Hippocampal formation (tissue), 2 donors: ENCODE measurements around the gene ASB10.

Experiments used
- DNase-seq, 2 donors: peaks; one replicate each; lab custom pipeline; 2025; lab: John Stamatoyannopoulos, UW

The ASB10 gene, protein sequence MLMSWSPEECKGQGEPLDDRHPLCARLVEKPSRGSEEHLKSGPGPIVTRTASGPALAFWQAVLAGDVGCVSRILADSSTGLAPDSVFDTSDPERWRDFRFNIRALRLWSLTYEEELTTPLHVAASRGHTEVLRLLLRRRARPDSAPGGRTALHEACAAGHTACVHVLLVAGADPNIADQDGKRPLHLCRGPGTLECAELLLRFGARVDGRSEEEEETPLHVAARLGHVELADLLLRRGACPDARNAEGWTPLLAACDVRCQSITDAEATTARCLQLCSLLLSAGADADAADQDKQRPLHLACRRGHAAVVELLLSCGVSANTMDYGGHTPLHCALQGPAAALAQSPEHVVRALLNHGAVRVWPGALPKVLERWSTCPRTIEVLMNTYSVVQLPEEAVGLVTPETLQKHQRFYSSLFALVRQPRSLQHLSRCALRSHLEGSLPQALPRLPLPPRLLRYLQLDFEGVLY

DNA sequence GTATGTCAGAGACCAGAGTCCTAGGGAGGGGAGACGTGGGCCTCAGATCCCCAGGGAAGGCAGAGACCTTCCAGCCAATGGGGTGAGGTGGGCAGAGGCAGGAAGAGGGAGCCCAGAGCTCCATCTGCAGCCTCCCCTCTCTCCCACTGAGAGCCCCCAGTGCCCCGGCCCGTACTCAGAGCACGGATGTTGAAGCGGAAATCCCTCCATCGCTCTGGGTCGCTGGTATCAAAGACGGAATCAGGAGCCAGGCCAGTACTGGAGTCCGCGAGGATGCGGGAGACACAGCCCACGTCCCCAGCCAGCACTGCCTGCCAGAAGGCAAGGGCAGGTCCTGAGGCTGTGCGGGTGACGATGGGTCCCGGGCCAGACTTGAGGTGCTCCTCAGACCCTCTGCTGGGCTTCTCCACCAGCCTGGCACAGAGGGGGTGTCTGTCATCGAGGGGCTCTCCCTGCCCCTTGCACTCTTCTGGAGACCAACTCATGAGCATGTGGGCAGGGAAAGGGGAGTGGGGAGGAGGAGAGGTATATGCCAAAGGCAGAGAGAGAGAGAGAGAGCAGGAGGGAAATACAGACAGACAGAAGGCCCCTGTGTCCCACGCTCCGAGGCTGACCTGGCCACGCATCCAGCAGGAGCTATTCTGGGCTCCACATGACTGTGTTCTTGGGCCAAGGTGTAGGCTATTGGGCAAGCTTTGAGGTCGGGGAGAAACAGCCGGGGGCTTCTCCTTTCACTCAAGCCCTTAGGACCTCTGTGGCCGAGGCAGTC, at the start of gene ASB10:
Gene ASB10, minus strand, starts transcription at position 611 of the 769 bp plus-strand sequence. Its CDS starts 120 bp downstream, at position 491.
- no peak for DNase-seq

DNA sequence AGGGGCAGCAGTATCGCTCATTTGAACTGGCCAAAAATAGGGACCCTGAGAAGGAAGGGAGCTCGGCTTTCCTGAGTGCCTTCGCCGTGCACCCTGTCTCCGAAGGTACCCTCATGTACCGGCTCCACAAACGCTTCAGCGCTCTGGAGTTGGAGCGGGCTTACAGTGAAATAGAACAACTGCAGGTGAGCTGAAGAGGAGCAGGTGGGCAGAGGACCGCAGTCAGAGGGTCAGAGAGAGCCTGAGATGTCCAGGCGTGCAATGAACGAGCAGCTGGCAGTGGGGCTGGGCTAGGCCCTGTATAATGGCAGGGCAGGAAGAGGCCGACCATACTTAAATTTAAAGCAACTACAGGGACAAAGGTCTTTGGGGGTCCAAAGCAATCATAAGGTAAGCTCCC, 49.4 kb upstream of the ASB10 start:
- DNase-seq: no peak

DNA sequence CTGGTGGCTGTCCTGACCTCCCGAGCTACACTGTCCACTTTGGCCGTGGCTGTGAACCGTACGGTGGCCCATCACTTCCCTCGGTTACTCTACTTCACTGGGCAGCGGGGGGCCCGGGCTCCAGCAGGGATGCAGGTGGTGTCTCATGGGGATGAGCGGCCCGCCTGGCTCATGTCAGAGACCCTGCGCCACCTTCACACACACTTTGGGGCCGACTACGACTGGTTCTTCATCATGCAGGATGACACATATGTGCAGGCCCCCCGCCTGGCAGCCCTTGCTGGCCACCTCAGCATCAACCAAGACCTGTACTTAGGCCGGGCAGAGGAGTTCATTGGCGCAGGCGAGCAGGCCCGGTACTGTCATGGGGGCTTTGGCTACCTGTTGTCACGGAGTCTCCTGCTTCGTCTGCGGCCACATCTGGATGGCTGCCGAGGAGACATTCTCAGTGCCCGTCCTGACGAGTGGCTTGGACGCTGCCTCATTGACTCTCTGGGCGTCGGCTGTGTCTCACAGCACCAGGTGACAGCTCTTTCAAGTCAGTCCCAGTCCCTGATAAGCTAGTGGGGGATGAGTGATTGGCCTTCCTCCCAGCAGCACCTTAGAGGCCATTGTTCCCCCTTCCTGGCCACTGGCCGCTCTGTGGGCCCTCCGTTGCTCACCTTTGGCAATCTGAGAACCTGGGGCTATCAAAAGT, 48.2 kb upstream of the ASB10 start:
- DNase-seq: no peak

DNA sequence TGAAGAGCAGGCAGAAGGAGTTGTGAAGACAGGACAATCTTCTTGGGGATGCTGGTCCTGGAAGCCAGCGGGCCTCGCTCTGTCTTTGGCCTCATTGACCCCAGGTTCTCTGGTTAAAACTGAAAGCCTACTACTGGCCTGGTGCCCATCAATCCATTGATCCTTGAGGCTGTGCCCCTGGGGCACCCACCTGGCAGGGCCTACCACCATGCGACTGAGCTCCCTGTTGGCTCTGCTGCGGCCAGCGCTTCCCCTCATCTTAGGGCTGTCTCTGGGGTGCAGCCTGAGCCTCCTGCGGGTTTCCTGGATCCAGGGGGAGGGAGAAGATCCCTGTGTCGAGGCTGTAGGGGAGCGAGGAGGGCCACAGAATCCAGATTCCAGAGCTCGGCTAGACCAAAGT, 46.8 kb upstream of the ASB10 start:
- no peak for DNase-seq

DNA sequence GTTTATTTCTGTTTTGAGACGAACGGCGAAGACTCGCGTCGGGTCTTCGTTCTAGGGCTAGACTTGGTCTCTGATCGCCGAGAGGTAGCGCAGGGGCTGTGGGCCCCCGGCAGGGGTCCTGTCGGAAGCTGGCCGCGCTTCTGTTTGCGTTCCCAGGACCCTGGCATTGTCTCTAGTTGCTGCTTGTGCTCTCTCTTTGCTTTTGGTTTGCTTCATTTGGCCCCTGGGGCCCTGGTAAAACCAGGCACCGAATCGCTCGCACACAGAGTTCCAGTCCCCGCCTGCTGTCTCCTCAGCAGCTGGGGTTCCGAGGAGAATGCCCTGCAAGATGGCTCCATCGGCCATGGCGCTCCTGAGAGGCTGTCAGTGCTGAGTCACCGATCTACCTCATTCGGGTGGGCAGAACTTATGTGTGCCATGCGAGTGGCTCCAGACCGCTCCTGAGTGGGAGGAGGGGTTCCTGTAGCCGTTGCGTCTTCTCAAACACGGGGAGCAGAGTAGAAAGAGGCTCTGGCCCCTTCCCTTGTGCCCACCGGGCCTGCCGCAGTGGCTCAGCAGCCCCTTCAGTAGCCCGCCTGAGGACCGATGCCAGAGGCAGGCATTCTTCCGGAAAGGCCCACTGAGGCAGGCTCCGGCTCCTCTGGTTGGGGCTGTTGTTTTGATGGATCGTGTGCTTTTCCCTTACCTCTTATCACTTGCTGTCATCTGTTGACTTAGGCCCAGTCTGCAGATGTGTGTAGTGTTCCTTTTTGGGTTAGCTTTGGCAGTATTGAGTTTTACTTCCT, 46.1 kb upstream of the ASB10 start:
- DNase-seq: peak in 1 of 2 donors; percentile 29

DNA sequence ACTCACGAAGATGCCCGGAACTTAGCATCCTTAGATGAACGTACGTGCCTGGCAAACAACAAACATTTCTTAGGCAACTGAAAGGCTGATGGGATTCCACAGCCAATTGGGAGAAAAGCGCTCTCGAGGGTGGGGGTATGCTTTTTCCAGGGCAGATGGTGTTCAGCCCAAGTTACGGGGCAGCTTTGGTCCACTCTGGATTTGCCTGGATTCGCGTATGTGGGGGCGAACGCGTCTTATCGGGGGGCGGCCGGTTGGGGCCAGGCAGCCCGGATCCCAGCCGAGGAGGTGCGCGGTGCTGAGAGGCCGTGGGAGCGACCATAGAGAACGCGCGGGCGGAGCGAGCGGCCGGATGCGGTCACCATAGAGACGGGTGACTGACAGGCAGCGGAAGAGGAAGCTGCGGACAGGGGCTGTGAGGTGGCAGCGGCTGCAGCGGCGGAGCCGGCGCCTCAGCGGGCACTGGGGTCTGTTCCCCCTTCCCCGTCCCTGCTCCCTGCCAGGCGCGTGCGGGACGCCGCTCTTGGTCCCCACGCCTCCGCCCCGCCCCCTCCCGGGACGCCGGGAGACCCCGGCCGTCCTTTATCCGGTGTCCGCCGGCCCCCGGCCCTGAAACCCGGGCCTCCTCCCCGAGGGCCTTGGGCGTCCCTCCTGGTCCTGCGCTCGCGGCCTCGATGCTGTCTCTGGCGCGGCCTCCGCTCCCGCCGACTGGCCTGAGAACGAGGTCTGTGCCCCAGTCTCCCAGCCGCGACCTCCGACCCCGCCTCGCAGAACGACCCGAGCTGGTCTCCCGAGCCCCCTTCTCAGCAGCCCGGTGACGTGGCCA, 45.3 kb upstream of the ASB10 start, which contains the start of gene CHPF2:
Gene CHPF2, plus strand, starts transcription at position 393 of the 826 bp plus-strand sequence. CDS start 1,529 bp downstream, outside the sequence.
- peak; percentile 84 for DNase-seq

DNA sequence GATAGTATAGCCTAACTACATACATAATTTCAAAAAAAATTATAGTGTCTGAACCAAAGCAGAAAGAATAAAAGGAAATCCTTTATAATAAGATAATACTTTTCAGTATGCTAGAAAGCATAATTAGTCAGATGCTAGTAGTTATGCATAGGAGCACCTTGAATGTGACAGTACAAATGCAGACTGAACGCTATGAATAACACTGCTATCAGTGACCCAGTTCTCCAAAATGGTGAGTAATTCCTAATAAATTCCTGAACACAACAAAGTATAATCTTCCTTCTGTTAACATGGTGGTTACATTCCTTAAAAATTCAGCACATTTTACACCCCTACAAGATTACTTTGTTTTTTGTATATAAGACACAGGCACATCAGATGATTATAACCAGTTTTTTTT, 44.0 kb upstream of the ASB10 start:
- DNase-seq: no peak

DNA sequence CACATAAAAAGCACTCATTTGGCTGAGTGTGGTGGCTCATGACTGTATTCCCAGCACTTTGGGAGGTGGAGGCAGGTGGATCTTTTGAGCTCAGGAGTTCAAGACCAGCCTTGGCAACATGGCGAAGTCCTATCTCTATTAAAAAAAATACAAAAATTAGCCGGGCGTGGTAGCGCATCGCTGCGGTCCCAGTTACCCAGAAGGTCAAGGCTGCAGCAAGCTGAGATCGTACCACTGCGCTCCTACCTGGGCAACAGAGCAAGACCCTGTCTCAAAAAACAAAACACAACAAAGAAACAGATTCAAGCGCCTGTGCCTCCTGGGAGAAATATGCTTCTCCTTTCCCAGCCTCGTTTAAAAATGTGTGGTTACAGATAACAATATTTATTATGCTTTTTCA, 42.2 kb upstream of the ASB10 start:
- no peak for DNase-seq

DNA sequence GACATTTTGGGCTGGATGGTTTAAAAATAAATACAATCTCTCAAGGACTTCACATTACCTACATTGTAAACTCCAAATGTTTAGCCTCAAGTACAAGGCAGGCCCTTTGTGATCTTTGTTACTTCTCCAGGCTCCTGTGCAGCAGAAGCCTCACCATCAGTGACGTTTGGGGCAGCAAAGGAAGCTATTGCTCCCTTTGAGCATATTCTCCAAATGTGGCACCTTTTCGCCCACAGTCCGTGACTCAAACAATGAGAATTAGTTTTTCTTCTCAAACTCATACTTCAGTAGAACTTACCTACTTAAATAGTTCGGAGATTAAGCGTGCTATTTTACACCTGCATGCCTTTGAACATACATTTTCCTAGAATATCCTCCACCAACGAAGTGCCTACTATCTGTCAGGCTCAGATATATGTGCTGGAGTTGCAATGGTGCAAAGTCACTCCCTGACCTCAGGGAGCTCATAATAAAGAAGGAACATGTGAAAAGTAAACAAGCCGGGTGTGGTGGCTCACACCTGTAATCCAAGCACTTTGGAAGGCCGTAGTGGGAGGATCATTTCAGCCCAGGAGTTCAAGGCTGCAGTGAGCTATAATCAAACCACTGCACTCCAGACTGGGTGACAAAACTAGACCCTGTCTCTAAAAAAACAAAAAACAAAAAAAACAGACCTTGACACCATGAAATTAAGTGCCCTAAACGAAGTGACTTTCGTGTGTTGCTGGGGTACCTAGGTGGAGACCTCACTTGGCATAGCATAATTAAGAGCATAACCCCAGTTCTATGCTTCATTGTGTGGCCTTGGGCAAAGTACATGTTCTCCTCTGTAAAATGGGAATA, 41.2 kb upstream of the ASB10 start:
- no peak for DNase-seq

DNA sequence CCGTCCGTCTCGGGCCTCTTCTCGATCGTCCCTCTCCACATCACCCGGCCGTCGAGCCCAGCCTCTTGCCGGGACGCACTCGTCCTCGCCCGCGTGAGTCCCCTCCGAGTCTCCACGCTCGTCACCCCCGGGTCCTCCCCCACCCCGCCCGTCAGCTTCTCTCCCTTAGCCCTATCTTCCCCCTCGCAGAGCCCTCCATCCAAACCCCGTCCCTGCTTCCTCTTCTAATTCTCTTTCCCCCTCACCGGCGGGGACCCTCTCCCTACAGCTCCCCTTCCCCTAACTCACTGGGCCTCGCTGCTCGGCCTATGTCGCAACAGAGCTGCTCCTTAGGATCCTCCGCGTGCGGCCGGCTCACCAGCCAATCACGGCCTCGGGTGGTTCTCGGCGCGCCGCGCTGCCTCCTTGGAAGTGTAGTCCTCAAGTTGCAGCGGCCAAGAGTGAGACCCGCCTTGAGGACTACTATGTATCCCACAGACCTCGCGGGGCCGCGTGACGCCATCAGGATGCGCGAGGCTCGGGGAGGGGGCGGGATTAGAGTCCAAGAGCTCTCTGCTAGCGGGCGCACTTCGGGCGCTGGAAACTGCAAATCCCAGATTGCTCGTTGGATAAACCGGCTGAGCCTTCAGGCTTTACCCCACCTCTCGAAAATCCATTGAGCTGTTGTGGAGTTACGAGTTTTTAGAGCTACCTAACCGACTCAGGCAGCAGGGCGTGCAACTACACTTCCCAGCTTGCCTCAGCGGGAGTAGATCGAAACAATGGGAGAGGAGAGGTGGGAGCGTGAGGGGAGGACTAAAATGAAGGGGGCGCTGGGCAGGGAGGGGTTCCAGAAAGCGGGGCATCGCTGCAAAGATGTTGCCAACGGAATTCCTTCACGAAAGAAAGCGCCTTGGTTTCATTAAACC, 40.1 kb upstream of the ASB10 start, which contains the start of gene ABCF2:
Gene ABCF2, minus strand, starts transcription at position 331 of the 908 bp plus-strand sequence. CDS start 747 bp downstream, outside the sequence.
- DNase-seq: peak; percentile 94 to 99

DNA sequence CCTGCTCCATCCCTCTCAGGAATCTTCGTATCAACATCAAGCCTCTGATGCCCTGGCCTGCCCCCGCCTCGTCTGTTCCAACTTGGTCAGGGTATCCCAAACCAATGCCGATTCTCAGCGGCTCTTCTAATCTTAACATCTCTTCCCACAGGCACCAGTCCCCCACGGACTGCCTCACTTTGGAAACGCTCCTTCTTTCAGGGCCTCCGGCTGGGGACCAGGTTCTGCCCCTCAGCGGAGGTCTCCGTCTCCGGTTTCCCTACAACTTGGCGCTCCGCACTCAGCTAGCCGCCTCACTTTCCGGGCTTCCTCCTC, 39.5 kb upstream of the ASB10 start:
- DNase-seq: no peak

DNA sequence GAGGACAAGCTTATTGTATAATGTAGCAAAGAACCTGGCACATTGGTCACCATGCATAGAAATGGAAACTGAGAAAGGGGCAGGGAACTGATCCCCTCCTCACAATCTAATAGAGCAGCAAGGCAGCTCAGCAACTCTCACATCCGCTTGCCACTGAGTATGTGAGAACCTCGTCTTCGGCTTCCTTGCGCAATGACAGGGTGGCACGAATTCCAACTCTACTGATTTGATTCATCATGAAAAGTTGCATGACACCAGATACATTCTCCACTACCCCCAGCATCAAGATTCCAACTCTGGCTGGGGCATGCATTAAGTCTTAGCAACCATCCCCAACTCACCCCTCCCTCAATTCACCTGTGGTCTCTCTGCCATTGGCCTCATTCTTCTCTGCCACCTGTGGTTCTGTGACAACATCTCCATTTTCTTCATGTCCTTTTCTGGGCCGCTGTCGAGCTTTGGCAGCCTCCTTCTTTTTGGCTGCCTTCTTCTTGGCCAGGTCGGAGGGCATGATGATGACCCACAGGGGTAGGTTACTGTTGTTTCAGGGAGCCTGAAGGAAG, 39.0 kb upstream of the ASB10 start:
- no peak for DNase-seq

DNA sequence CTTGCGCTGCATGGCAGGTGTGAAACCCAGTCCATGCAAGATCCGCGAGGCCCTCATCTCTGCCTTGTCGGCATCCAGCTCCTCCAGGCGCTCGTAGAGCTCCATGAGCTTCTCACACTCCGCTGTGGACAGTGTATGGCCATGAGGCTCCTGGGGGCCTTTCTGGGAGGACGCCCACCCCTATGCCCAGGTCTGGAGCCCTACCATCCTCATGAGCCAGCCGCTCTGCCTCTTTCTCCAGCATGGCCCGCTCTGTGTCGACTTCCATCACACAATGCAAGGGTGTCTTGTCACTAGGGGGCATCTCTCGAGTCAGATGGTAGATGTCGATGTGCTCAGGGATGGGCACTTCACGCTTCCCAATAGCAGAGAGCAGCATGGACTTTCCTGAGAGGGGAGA, 36.7 kb upstream of the ASB10 start:
- DNase-seq: no peak

DNA sequence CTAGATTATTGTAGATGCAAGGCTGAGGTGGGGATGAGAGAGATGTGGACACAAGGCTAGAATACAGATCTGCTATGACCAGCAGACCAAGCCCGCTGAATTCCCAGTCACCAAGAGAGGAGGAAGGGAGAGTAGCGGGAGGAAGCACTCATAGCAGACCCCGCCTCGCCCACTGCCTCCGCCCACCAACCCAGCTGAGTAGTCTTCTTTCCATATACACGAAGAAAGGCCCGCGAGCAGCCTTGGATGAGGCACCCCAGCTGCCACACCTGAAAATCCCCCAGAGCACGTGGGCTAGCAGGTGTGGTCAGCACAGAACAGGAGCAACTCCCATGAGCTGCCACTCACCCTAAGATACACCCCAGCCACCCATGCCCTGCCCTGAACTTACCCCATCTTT, 31.1 kb upstream of the ASB10 start:
- no peak for DNase-seq

DNA sequence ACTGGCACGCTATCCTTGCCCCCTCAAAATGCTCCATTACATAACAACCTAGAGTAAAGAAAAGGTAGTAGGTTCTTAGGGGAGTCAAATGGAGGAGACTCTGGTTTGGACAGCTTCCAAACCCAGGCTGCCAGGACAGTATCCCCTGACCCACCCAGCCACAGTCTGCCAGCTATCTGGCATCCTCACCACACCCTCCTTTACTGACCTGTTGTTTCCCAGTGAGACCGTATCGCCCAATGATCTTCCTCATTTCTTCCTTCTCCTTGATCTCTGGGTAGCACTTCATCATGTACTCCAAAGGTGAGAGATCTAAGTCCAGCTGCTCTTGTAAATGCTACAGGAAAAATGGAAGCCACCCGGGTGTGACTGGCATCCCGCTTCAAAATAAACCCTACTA, 28.3 kb upstream of the ASB10 start:
- no peak for DNase-seq

DNA sequence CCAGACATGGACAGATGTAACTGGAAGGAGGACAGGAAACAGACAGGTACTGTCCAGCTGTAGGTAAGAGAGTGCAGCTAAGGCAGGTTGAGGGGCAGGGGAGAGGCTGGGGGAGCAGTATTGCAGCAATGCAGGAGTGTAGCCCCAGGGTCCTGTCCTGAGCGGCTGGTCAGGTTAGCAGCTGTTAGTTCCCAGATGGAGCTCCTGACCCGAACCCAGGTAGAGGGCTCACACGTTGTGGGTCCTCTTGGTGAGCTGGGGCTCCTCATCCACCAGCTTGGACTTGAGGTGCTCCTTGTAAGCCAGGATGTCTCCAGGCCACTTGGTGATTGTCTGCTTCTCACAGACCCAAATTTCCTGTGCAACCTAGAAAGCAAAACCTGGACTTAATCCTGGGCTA, 26.8 kb upstream of the ASB10 start:
- no peak for DNase-seq

DNA sequence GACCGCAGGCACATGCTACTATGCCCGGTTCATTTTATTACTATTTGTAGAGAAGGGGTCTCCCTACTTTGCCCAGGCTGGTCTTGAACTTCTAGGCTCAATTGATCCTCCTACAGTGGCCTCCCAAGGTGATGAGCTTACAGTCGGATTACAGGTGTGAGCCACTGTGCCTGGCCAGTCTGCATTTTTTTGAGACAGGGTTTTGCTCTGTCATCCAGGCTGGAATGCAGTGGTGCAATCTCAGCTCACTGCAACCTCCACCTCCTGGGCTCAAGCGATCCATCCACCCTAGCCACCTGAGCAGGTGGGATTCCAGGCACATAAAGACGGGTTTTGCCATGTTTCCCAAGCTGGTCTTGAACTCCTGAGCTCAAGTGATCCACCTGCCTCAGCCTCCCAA, 25.6 kb upstream of the ASB10 start:
- DNase-seq: no peak

DNA sequence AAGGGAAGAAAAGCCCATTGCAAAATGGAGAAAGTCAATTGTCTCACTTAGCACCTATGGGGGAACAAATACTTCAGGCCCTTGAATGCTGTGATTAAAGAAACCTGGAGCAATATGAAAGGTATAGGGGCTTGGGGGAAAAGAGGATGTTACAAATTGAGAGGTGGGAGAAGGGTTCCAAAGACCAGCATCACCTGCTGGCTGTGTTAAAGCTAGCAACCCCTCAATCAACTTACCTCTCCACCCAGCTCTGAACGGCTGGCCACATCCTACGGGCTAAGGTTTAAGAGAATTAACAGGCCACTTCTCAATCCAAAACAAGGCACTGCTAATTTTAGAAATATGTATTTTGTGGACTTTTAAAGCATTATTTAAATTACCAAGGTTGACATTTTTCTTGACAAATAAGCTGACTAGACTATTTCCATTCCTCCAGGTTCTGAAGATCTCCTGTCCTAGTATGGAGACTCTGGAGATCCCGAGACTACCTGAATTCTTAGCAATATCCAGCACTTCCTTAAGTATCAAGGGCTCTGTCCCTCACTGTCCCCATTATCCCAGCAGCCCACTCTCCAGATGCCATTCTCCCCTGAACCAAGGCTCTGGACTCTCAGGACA, 24.2 kb upstream of the ASB10 start:
- no peak for DNase-seq
